Posterior vena cava (tissue), 2 donors: ENCODE measurements around the gene RAP2C. TPM values are rescaled to one million over a fixed set of nuclear protein-coding genes. Genes with fewer than 3 reads are reported as not detected.

ENCODE experiments used
- total RNA-seq, 2 donors: library from RNA; stranded (reverse); fragmentation: NEBNext Ultra II Directional; extraction: Animal tissue kit (Norgen Biotek cat#: 25700); gene quantifications; one replicate each; pipeline ENCODE4 v1.2.1, GENCODE V29; 2021
- donor health status: DM: yes; HTN: yes; CAD: no.
- donor health status: DM: yes; HTN: yes; CAD: no.

RAP2C gene
- total RNA-seq, 2 donors from 2014 or later = 21.1 to 25.8 TPM

Other genes with a start within 250 kb of the RAP2C start
- 10 to 100 TPM in 1 of 2 donors, 1 to 10 TPM in 1; 8.9 to 15.4 TPM for gene STK26, start 196.1 kb downstream of the RAP2C start, total RNA-seq
- gene FRMD7, start 91.4 kb downstream of the RAP2C start, total RNA-seq = under 1 TPM; 0.19 to 0.69 TPM